Rectal smooth muscle tissue (tissue), 1 donor: ENCODE data around the gene ZCCHC7.
"Not testable (repeated sequence)": the region's sequence is repeated elsewhere in the genome, so short reads cannot be mapped to it uniquely, and the experiment has no call there.

Source experiments
- H3K27ac ChIP-seq: one replicate; pipeline ENCODE4 v1.7.0; 2013; ENCODE audit warnings: low read depth, low read length, inconsistent platforms
- H3K27me3 ChIP-seq: one replicate; pipeline ENCODE4 v1.7.0; 2013; ENCODE audit warnings: low read length; ENCODE audit not compliant: control insufficient read depth, insufficient read depth
- H3K36me3 ChIP-seq: one replicate; pipeline ENCODE4 v1.7.0; 2013; ENCODE audit warnings: low read length; ENCODE audit not compliant: control insufficient read depth, insufficient read depth
- H3K4me1 ChIP-seq: one replicate; pipeline ENCODE4 v1.7.0; 2013; ENCODE audit warnings: low read length; ENCODE audit not compliant: control insufficient read depth, insufficient read depth
- H3K4me3 ChIP-seq: one replicate; pipeline ENCODE4 v1.7.0; 2013; ENCODE audit warnings: low read length
- H3K9ac ChIP-seq: one replicate; pipeline ENCODE4 v1.7.0; 2013; ENCODE audit warnings: low read length

The ZCCHC7 gene

DNA sequence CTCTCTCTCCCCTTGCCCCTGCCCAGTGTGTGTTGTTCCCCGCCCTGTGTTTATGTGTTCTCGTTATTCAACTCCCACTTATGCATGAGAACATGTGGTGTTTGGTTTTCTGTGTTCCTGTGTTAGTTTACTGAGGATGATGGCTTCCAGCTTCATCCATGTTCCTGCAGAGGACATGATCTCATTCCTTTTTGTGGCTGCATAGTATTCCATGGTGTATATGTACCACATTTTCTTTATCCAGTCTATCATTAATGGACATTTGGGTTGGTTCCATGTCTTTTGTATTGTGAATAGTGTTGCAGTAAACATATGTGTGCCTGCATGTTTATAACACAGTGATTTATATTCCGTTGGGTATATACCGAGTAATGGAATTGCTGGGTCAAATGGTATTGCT lies 83.1 kb downstream of the ZCCHC7 start:
- H3K27me3 ChIP-seq, H3K27ac ChIP-seq, H3K9ac ChIP-seq, H3K4me1 ChIP-seq, H3K4me3 ChIP-seq, H3K36me3 ChIP-seq: not testable (repeated sequence)

- Histone ChIP-seq H3K36me3 (no peaks in the 10 kb centered on the region), H3K27me3 (no peaks in the 10 kb centered on the region), H3K27ac (no peak overlapping the region), H3K4me3 (no peak overlapping the region), H3K9ac (no peak overlapping the region), H3K4me1 (no peaks in the 10 kb centered on the region)
These were observed 85.8 kb downstream of the ZCCHC7 start for GRCh38 chr9:37206121-37206620.

GRCh38 chr9:37209431-37210386 lies 89.3 kb downstream of the ZCCHC7 start:
- no peak overlapping the region for H3K9ac ChIP-seq
- H3K4me1 ChIP-seq, result no peaks in the 10 kb centered on the region
- no peaks in the 10 kb centered on the region for H3K27me3 ChIP-seq
- H3K4me3 ChIP-seq, result no peak overlapping the region
- H3K36me3 ChIP-seq, result no peaks in the 10 kb centered on the region
- no peak overlapping the region for H3K27ac ChIP-seq

DNA sequence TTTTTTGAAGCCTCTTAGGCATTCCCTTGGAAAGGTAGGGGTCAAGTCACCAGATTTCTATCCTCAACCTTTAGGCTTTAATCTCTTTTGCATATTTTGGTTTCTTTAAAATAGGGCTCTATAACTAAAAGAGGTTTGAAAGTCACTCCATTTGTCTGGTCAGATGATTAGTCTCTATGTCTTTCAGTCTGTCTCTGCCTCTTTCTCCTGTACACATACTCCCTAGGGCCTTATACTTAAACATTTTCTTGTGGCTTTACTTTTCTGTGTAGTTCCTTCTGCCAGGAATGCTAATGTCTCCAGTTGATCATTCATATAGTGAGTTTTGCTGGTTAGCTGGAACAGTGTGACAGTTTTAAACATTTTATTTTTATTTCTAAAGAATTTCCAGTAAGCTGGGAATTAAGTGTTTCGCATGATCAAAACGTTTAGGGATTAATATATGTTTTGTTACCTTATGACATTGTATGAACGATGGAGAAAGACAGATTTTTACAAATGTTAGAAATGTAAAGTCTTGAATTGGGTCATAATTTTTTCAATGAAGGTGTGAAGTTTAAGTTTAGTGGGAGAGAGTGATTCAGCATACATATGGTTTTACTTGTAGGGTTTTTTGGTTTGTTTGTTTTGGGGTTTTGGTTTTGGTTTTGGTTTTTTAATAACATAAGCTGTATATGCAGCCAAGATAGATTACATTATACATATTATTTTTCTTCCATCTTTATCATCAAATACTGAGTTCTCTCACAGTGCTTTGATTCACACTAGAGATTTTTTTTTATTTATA lies 90.6 kb downstream of the ZCCHC7 start:
- Histone ChIP-seq H3K27me3 (no peaks in the 10 kb centered on the region), H3K4me3 (no peak overlapping the region), H3K4me1 (no peaks in the 10 kb centered on the region), H3K9ac (no peak overlapping the region), H3K36me3 (no peaks in the 10 kb centered on the region), H3K27ac (no peak overlapping the region)

GRCh38 chr9:37212435-37212834 lies 92.1 kb downstream of the ZCCHC7 start:
- no peak overlapping the region for H3K4me3 ChIP-seq
- H3K9ac ChIP-seq, result no peak overlapping the region
- H3K27ac ChIP-seq, result no peak overlapping the region
- no peaks in the 10 kb centered on the region for H3K36me3 ChIP-seq
- no peaks in the 10 kb centered on the region for H3K27me3 ChIP-seq
- no peaks in the 10 kb centered on the region for H3K4me1 ChIP-seq

- Histone ChIP-seq H3K4me1 (no peaks in the 10 kb centered on the region), H3K4me3 (no peak overlapping the region), H3K9ac (no peak overlapping the region), H3K27me3 (no peaks in the 10 kb centered on the region), H3K36me3 (no peaks in the 10 kb centered on the region), H3K27ac (no peak overlapping the region)
These were observed 95.0 kb downstream of the ZCCHC7 start for GRCh38 chr9:37215381-37215780.

- no peaks in the 10 kb centered on the region for H3K36me3 ChIP-seq
- no peaks in the 10 kb centered on the region for H3K27me3 ChIP-seq
- no peaks in the 10 kb centered on the region for H3K4me1 ChIP-seq
- H3K4me3 ChIP-seq, result no peak overlapping the region
- H3K27ac ChIP-seq, result no peak overlapping the region
- H3K9ac ChIP-seq, result no peak overlapping the region
These were observed 95.5 kb downstream of the ZCCHC7 start for GRCh38 chr9:37215830-37216229.

- H3K4me3 ChIP-seq, result no peak overlapping the region
- H3K9ac ChIP-seq, result no peak overlapping the region
- no peaks in the 10 kb centered on the region for H3K4me1 ChIP-seq
- no peaks in the 10 kb centered on the region for H3K36me3 ChIP-seq
- H3K27ac ChIP-seq, result no peak overlapping the region
- no peaks in the 10 kb centered on the region for H3K27me3 ChIP-seq
These were observed 96.8 kb downstream of the ZCCHC7 start for GRCh38 chr9:37217161-37217560.

GRCh38 chr9:37218800-37219425 lies 98.5 kb downstream of the ZCCHC7 start:
- Histone ChIP-seq H3K9ac (no peak overlapping the region), H3K4me3 (no peak overlapping the region), H3K4me1 (no peaks in the 10 kb centered on the region), H3K36me3 (no peaks in the 10 kb centered on the region), H3K27me3 (no peaks in the 10 kb centered on the region), H3K27ac (no peak overlapping the region)

- Histone ChIP-seq H3K36me3 (no peaks in the 10 kb centered on the region), H3K27me3 (no peaks in the 10 kb centered on the region), H3K4me3 (no peak overlapping the region), H3K27ac (no peak overlapping the region), H3K4me1 (no peaks in the 10 kb centered on the region), H3K9ac (no peak overlapping the region)
These were observed 100.6 kb downstream of the ZCCHC7 start for GRCh38 chr9:37220971-37221370.

GRCh38 chr9:37221489-37222106 lies 101.2 kb downstream of the ZCCHC7 start:
- Histone ChIP-seq H3K27me3 (no peaks in the 10 kb centered on the region), H3K27ac (no peak overlapping the region), H3K36me3 (no peaks in the 10 kb centered on the region), H3K4me3 (no peak overlapping the region), H3K4me1 (no peaks in the 10 kb centered on the region), H3K9ac (no peak overlapping the region)

DNA sequence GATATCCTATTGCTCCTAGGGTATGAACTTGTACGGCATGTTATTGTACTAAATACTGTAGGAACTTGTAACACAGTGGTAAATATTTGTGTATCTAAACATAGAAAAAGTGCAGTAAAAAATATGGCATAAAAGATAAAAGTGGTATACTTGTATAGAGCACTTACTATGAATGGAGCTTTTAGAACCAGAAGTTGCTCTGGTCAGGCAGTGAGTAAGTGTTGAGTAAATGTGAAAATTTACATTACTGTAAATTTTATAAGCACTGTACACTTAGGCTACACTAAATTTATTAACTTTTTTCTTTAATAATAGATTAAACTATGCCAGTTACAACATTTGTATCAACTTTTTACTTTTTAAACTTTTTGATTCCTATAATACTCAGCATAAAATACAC lies 109.1 kb downstream of the ZCCHC7 start:
- Histone ChIP-seq H3K4me1 (no peaks in the 10 kb centered on the region), H3K27ac (no peak overlapping the region), H3K36me3 (peaks cover 2% of the 10 kb centered on the region), H3K9ac (no peak overlapping the region), H3K4me3 (no peak overlapping the region), H3K27me3 (no peaks in the 10 kb centered on the region)
